Esophagus muscularis mucosa (tissue), 4 donors: ENCODE data around the gene DACT2. TPM values are rescaled to one million over a fixed set of nuclear protein-coding genes. Genes with fewer than 3 reads are reported as not detected.
"Not testable (repeated sequence)": the region's sequence is repeated elsewhere in the genome, so short reads cannot be mapped to it uniquely, and the experiment has no call there.

Source experiments
- DNase-seq: peaks from one replicate; pipeline ENCODE4 v3.0.0-alpha.2; 2017; ENCODE audit errors: extremely low spot score
- H3K27ac ChIP-seq, 4 donors: fragments of 200-600 bp; sonication (generic); replicated peaks in 1 of 4; 1 replicate in 3 of 4; 2 replicates in 1 of 4; pipeline ENCODE4 v1.5.1; 2016 to 2019; ENCODE audit warnings: mild to moderate bottlenecking in 1 of 4
- H3K27me3 ChIP-seq, 4 donors: fragments of 200-600 bp; sonication (generic); one replicate each; pipeline versions ENCODE4 v1.5.1 to v1.6.0; 2016 to 2019
- H3K36me3 ChIP-seq, 4 donors: fragments of 200-600 bp; sonication (generic); one replicate each; pipeline ENCODE4 v1.5.1; 2016 to 2019
- H3K4me1 ChIP-seq, 4 donors: fragments of 200-600 bp; sonication (generic); one replicate each; pipeline ENCODE4 v1.5.1; 2016 to 2019
- H3K4me3 ChIP-seq, 4 donors: fragments of 200-600 bp; sonication (generic); 1 replicate in 2 of 4; 2 replicates in 2 of 4; pipeline ENCODE4 v1.5.1; 2016 to 2019; ENCODE audit warnings: mild to moderate bottlenecking in 4 of 4, moderate library complexity in 1 of 4
- H3K9me3 ChIP-seq, 4 donors: fragments of 200-600 bp; sonication (generic); 1 replicate in 3 of 4; 2 replicates in 1 of 4; pipeline ENCODE4 v1.5.1; 2016 to 2019
- EP300 ChIP-seq: sonication (generic); formaldehyde crosslinking; IDR thresholded peaks from one replicate; pipeline ENCODE4 v1.6.1; 2017; ENCODE audit warnings: antibody characterized with exemption
- POLR2A ChIP-seq: fragments of 450-650 bp; IDR thresholded peaks from one replicate; pipeline ENCODE4 v1.6.1; 2017; ENCODE audit warnings: antibody characterized with exemption, moderate library complexity, mild to moderate bottlenecking, low read depth
- POLR2AphosphoS5 ChIP-seq, 2 donors: sonication (generic); formaldehyde crosslinking; IDR thresholded peaks; one replicate each; pipeline ENCODE4 v1.6.1; 2017; ENCODE audit warnings: antibody characterized with exemption in 2 of 2
- WGBS: methylation state at CpG from one replicate; pipeline ENCODE4 v1.1.5; 2018; 5-methylcytosine and 5-hydroxymethylcytosine counted together
- intact Hi-C: fragments of 100-400 bp; cut with DNase I; formaldehyde crosslinking; loops from one replicate; pipeline ENCODE4 v1.15.1; 2023
- total RNA-seq, 4 donors: library from RNA; depleted of rRNA; stranded (reverse); fragments of >200 nt; gene quantifications; one replicate each; pipeline versions ENCODE4 v1.1.0 to v1.2.1, GENCODE V29; 2016
- TF ChIP-seq, protein P1 (sequence below), 3 experiments: fragments of 200-600 bp in 2 of 3; fragments of 450-650 bp in 1 of 3; sonication (generic) in 2 of 3; IDR thresholded peaks; one replicate each; pipeline ENCODE4 v1.5.1; 2017 to 2019; ENCODE audit warnings: antibody characterized with exemption in 3 of 3, mild to moderate bottlenecking in 2 of 3, moderate library complexity in 1 of 3

DACT2 gene
- total RNA-seq, 4 donors from 2014 or later: 0.83 to 2.5 (median 1.3) TPM

DNA sequence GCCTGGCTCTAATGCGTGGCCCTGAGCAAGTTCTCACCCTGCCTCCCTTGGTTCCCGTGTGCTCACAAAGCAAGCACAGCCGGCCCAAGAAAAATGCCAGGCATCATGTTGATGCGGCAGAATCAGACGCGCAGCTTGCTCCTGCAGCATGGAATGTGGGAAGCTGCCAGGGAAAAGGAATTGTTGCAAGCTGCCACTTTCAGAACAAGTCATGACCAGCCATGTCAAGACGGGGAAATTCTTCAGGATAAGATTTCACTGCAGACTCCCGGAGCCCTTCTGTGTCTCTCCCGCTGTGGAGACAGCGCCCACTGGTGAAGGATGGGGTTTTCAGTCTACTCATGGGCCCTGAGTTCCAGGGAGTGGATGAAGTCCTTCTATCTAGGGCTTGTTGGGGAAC is 4.6 kb downstream of the DACT2 start:
- 71% methylated on average over 9 of the region's 10 CpGs for WGBS
- Histone ChIP-seq H3K27ac (no peak overlapping the region), H3K27me3 (peaks cover 0 to 55% (median 2%) of the 10 kb centered on the region in 4 donors), H3K4me3 (no peak overlapping the region), H3K36me3 (no peaks in the 10 kb centered on the region), H3K4me1 (peaks cover 0 to 15% (median 6%) of the 10 kb centered on the region in 4 donors), H3K9me3 (no peaks in the 10 kb centered on the region)
- DNase-seq: no peak
- intact Hi-C loops: no loop called here
- no peak for TF ChIP-seq EP300
- TF ChIP-seq, protein P1, sequence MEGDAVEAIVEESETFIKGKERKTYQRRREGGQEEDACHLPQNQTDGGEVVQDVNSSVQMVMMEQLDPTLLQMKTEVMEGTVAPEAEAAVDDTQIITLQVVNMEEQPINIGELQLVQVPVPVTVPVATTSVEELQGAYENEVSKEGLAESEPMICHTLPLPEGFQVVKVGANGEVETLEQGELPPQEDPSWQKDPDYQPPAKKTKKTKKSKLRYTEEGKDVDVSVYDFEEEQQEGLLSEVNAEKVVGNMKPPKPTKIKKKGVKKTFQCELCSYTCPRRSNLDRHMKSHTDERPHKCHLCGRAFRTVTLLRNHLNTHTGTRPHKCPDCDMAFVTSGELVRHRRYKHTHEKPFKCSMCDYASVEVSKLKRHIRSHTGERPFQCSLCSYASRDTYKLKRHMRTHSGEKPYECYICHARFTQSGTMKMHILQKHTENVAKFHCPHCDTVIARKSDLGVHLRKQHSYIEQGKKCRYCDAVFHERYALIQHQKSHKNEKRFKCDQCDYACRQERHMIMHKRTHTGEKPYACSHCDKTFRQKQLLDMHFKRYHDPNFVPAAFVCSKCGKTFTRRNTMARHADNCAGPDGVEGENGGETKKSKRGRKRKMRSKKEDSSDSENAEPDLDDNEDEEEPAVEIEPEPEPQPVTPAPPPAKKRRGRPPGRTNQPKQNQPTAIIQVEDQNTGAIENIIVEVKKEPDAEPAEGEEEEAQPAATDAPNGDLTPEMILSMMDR (IDR thresholded peaks at IDR 0.05): peak in 1 of 3 experiments; percentile 11

- WGBS: 90% methylated on average over 12 of the region's 12 CpGs
- peaks cover 0 to 46% (median 0%) of the 10 kb centered on the region in 4 donors for H3K27me3 ChIP-seq
- no peaks in the 10 kb centered on the region for H3K36me3 ChIP-seq
- H3K9me3 ChIP-seq: no peaks in the 10 kb centered on the region
- peaks cover 0 to 6% (median 0%) of the 10 kb centered on the region in 4 donors for H3K4me1 ChIP-seq
- TF ChIP-seq POLR2AphosphoS5 (IDR thresholded peaks at IDR 0.05): no peak
- TF ChIP-seq, protein P1 (IDR thresholded peaks at IDR 0.05): no peak
- TF ChIP-seq POLR2A: no peak
- TF ChIP-seq EP300: no peak
- no peak overlapping the region for H3K4me3 ChIP-seq
- intact Hi-C loops: no loop called here
- H3K27ac ChIP-seq: no peak overlapping the region
- DNase-seq: no peak
Measured at GRCh38 chr6:168314021-168314420, 5.6 kb downstream of the DACT2 start.

- Histone ChIP-seq H3K9me3 (no peaks in the 10 kb centered on the region), H3K36me3 (no peaks in the 10 kb centered on the region), H3K4me1 (peaks cover 0 to 3% (median 0%) of the 10 kb centered on the region in 4 donors), H3K4me3 (no peak overlapping the region), H3K27ac (no peak overlapping the region), H3K27me3 (peaks cover 0 to 41% (median 0%) of the 10 kb centered on the region in 4 donors)
- TF ChIP-seq EP300 (no peak), POLR2A (no peak)
- DNase-seq: no peak
- intact Hi-C loops: no loop called here
- WGBS: 77% methylated on average over 15 of the region's 15 CpGs
Measured at GRCh38 chr6:168313431-168314011, 6.1 kb downstream of the DACT2 start.

- H3K4me3 ChIP-seq, intact Hi-C loops, H3K9me3 ChIP-seq, H3K36me3 ChIP-seq, H3K4me1 ChIP-seq, DNase-seq, H3K27ac ChIP-seq: not testable (repeated sequence)
- H3K27me3 ChIP-seq: peaks cover 0 to 45% (median 0%) of the 10 kb centered on the region in 4 donors
- WGBS: 95% methylated on average over 8 of the region's 8 CpGs
Measured at GRCh38 chr6:168312125-168312507, 7.5 kb downstream of the DACT2 start.

GRCh38 chr6:168311410-168312124 is 8.0 kb downstream of the DACT2 start:
- Histone ChIP-seq H3K27me3 (peaks cover 0 to 49% (median 0%) of the 10 kb centered on the region in 4 donors), H3K27ac (no peak overlapping the region), H3K4me3 (no peak overlapping the region), H3K9me3 (no peaks in the 10 kb centered on the region), H3K4me1 (peaks cover 0 to 3% (median 0%) of the 10 kb centered on the region in 4 donors), H3K36me3 (no peaks in the 10 kb centered on the region)
- 87% methylated on average over 11 of the region's 11 CpGs for WGBS
- no peak for DNase-seq
- intact Hi-C loops: no loop called here
- TF ChIP-seq POLR2A (no peak), EP300 (no peak), POLR2AphosphoS5 (IDR thresholded peaks at IDR 0.05) (no peak)
- TF ChIP-seq, protein P1 (IDR thresholded peaks at IDR 0.05): no peak

DNA sequence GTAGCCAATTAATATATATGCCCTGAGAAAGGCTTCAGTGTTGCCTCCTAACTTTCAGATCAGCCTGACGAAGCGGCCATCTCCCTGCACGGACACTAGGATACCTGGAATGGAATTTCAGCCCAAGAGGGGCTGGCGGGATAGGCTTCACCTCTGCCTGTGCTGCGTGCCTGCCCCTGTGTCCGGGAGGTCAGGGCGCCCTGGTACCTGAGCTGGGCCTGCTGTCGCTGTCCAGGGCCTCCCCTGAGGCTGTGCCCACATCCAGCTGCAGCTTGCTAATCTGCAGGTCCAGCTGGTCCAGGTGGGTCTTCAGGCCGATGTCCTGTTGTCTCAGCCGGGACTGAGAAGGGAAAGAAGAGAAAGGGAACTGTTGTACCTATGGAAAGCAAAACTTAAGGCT is 8.6 kb downstream of the DACT2 start:
- Histone ChIP-seq H3K36me3 (no peaks in the 10 kb centered on the region), H3K9me3 (no peaks in the 10 kb centered on the region), H3K4me3 (no peak overlapping the region), H3K4me1 (peaks cover 0 to 3% (median 0%) of the 10 kb centered on the region in 4 donors), H3K27ac (no peak overlapping the region), H3K27me3 (peaks cover 0 to 47% (median 0%) of the 10 kb centered on the region in 4 donors)
- no peak for DNase-seq
- TF ChIP-seq POLR2AphosphoS5 (IDR thresholded peaks at IDR 0.05) (no peak), EP300 (no peak), POLR2A (no peak)
- TF ChIP-seq, protein P1 (IDR thresholded peaks at IDR 0.05): no peak
- intact Hi-C loops: no loop called here
- WGBS: 91% methylated on average over 10 of the region's 10 CpGs
